Measurements from ENCODE around the gene SRSF3.
"Not testable (repeated sequence)": the region's sequence is repeated elsewhere in the genome, so short reads cannot be mapped to it uniquely, and the experiment has no call there.

Gene SRSF3

GRCh38 chr6:36576578-36576977 lies 17.6 kb upstream of the SRSF3 start:
- DNase-seq, result no peak

GRCh38 chr6:36577301-36577700 lies 16.9 kb upstream of the SRSF3 start:
- no peak for DNase-seq

- DNase-seq, result no peak
Measured at GRCh38 chr6:36578030-36578429, 16.1 kb upstream of the SRSF3 start.

GRCh38 chr6:36578431-36578830 lies 15.7 kb upstream of the SRSF3 start:
- no peak for DNase-seq

- DNase-seq, result no peak
Measured at GRCh38 chr6:36580184-36580526, 14.0 kb upstream of the SRSF3 start.

- DNase-seq, result no peak
Measured at GRCh38 chr6:36581716-36582115, 12.4 kb upstream of the SRSF3 start.

- no peak for DNase-seq
Measured at GRCh38 chr6:36586606-36587005, 7.6 kb upstream of the SRSF3 start.

GRCh38 chr6:36589025-36589400 lies 5.1 kb upstream of the SRSF3 start:
- not testable (repeated sequence) for DNase-seq

GRCh38 chr6:36590237-36590636 lies 3.9 kb upstream of the SRSF3 start:
- no peak for DNase-seq

- DNase-seq, result no peak
Measured at GRCh38 chr6:36592221-36592655, 1.9 kb upstream of the SRSF3 start.

GRCh38 chr6:36593569-36594028 lies 563 bp upstream of the SRSF3 start:
- DNase-seq, result no peak

GRCh38 chr6:36594816-36595643 lies 868 bp downstream of the SRSF3 start:
- DNase-seq, result no peak

GRCh38 chr6:36596356-36596755 lies 2.2 kb downstream of the SRSF3 start:
- DNase-seq, result no peak

- DNase-seq, result no peak
Measured at GRCh38 chr6:36597775-36598174, 3.6 kb downstream of the SRSF3 start.

GRCh38 chr6:36598326-36598725 lies 4.2 kb downstream of the SRSF3 start:
- no peak for DNase-seq

GRCh38 chr6:36598739-36599318 lies 4.7 kb downstream of the SRSF3 start:
- no peak for DNase-seq

GRCh38 chr6:36599791-36600209 lies 5.6 kb downstream of the SRSF3 start:
- DNase-seq, result peak; percentile 17 to 48 (median 24)

GRCh38 chr6:36600564-36601146 lies 6.5 kb downstream of the SRSF3 start:
- no peak for DNase-seq

GRCh38 chr6:36601818-36602217 lies 7.7 kb downstream of the SRSF3 start:
- DNase-seq, result not testable (repeated sequence)

GRCh38 chr6:36603222-36604089 lies 9.3 kb downstream of the SRSF3 start:
- no peak for DNase-seq

GRCh38 chr6:36604090-36605060 lies 10.2 kb downstream of the SRSF3 start:
- no peak for DNase-seq

- DNase-seq, result no peak
Measured at GRCh38 chr6:36605143-36605542, 11.0 kb downstream of the SRSF3 start.

All from activated CD4-positive, CD25-positive, alpha-beta regulatory T cell (primary cell).